Inferior parietal cortex (tissue), 1 donor: Measurements from ENCODE around the gene HYAL2.

Source experiments
- DNase-seq: peaks from one replicate; pipeline ENCODE4 v3.0.0-alpha.2; 2016; ENCODE audit errors: extremely low spot score

Gene HYAL2

GRCh38 chr3:50322386-50323091, at the start of gene HYAL2:
Gene HYAL2, minus strand, starts transcription at chr3:50322745. Its CDS starts 2,256 bp downstream, at chr3:50320489.
- DNase-seq, result no peak

- no peak for DNase-seq
Observed at GRCh38 chr3:50371133-50371685, 48.7 kb upstream of the HYAL2 start.

GRCh38 chr3:50370594-50370993, 48.0 kb upstream of the HYAL2 start:
- DNase-seq, result peak; percentile 59

- no peak for DNase-seq
Observed at GRCh38 chr3:50369012-50369670, 46.6 kb upstream of the HYAL2 start.

GRCh38 chr3:50365842-50366220, 43.3 kb upstream of the HYAL2 start:
- DNase-seq, result no peak

GRCh38 chr3:50365080-50365841, 42.7 kb upstream of the HYAL2 start:
- peak; percentile 30 for DNase-seq

GRCh38 chr3:50364573-50365079, 42.1 kb upstream of the HYAL2 start:
- no peak for DNase-seq

- no peak for DNase-seq
Observed at GRCh38 chr3:50359760-50360110, 37.2 kb upstream of the HYAL2 start.

GRCh38 chr3:50358911-50359759, 36.6 kb upstream of the HYAL2 start, which contains the start of gene TMEM115:
Gene TMEM115, minus strand, starts transcription at chr3:50359521. Its CDS starts 458 bp downstream, at chr3:50359063.
- peak; percentile 99 for DNase-seq

GRCh38 chr3:50358355-50358910, 35.9 kb upstream of the HYAL2 start:
- DNase-seq, result no peak

- no peak for DNase-seq
Observed at GRCh38 chr3:50357481-50357880, 34.9 kb upstream of the HYAL2 start.

GRCh38 chr3:50356553-50356952, 34.0 kb upstream of the HYAL2 start:
- no peak for DNase-seq

GRCh38 chr3:50355829-50356552, 33.4 kb upstream of the HYAL2 start:
- DNase-seq, result no peak

- DNase-seq, result no peak
Observed at GRCh38 chr3:50354850-50355249, 32.3 kb upstream of the HYAL2 start.

GRCh38 chr3:50354186-50354764, 31.7 kb upstream of the HYAL2 start:
- DNase-seq, result no peak

- DNase-seq, result no peak
Observed at GRCh38 chr3:50353245-50354004, 30.9 kb upstream of the HYAL2 start.

GRCh38 chr3:50352781-50353180, 30.2 kb upstream of the HYAL2 start:
- DNase-seq, result no peak

GRCh38 chr3:50351323-50351697, 28.8 kb upstream of the HYAL2 start:
- no peak for DNase-seq
